HG03342 (cell line): Measurements from ENCODE around the gene SPSB4.
"Not testable (repeated sequence)": the region's sequence is repeated elsewhere in the genome, so short reads cannot be mapped to it uniquely, and the experiment has no call there.

Experiments
- ATAC-seq: cut with Tn5 transposase; IDR thresholded peaks from one replicate; pipeline ENCODE4 v1.9.1; 2021; ENCODE audit warnings: mild to moderate bottlenecking, moderate library complexity; ENCODE audit not compliant: unreplicated experiment

The SPSB4 gene

GRCh38 chr3:141114179-141114745, 63.1 kb downstream of the SPSB4 start:
- ATAC-seq, result no peak

- no peak for ATAC-seq
Observed at GRCh38 chr3:141114816-141115460, 63.8 kb downstream of the SPSB4 start.

GRCh38 chr3:141115789-141116541, 64.8 kb downstream of the SPSB4 start:
- no peak for ATAC-seq

GRCh38 chr3:141116721-141117120, 65.6 kb downstream of the SPSB4 start:
- ATAC-seq, result no peak

DNA sequence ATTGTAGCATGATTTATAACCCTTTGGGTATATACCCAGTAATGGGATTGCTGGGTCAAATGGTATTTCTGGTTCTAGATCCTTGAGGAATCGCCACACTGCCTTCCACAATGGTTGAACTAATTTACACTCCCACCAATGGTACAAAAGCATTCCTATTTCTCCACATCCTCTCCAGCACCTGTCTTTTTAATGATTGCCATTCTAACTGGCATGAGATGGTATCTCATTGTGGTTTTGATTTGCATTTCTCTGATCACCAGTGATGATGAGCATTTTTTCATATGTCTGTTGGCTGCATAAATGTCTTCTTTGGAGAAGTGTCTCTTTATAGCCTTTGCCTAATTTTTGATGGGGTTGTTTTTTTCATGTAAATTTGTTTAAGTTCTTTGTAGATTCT, 66.8 kb downstream of the SPSB4 start:
- not testable (repeated sequence) for ATAC-seq

DNA sequence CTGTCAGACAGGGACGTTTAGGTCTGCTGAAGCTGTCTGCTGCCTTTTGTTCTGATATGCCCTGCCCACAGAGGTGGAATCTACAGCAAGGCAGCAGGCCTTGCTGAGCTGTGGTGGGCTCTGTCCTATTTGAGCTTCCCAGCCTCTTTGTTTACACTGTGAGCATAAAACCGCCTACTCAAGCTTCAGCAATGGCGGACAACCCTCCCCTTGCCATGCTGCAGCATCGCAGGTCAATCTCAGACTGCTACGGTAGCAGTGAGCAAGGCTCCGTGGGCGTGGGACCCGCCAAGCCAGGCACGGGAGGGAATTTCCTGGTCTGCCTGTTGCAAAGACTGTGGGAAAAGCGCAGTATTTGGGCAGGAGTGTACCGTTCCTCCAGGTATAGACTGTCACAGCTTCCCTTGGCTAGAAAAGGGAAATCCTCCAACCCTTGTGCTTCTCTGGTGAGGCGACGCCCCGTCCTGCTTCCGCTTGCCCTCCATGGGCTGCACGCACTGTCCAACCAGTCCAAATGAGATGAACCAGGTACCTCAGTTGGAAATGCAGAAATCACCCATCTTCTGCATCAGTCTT, 71.4 kb downstream of the SPSB4 start:
- ATAC-seq, result no peak

GRCh38 chr3:141123677-141124410, 72.7 kb downstream of the SPSB4 start:
- no peak for ATAC-seq

DNA sequence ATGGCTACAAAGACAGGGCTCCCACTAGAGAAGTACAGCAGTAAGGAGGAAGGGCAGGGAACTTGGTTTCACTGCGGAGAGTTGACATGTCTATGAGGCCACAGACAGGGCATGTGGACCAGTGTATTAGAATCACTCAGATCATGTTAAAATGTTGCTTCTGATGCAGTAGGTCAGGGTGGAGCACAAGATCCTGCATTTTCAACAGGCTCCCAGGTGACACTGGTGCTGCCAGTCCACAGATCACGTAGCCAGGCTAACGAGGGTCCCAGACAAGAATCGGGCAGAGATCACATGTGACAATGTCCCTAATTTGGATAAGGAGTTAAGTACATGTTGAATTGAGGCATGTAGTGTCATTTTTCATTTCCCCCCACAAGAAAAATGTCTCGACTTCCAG, 73.6 kb downstream of the SPSB4 start:
- ATAC-seq, result no peak

- no peak for ATAC-seq
Observed at GRCh38 chr3:141125351-141125750, 74.2 kb downstream of the SPSB4 start.

GRCh38 chr3:141126661-141127343, 75.7 kb downstream of the SPSB4 start:
- ATAC-seq, result no peak

- no peak for ATAC-seq
Observed at GRCh38 chr3:141127344-141128125, 76.4 kb downstream of the SPSB4 start.

DNA sequence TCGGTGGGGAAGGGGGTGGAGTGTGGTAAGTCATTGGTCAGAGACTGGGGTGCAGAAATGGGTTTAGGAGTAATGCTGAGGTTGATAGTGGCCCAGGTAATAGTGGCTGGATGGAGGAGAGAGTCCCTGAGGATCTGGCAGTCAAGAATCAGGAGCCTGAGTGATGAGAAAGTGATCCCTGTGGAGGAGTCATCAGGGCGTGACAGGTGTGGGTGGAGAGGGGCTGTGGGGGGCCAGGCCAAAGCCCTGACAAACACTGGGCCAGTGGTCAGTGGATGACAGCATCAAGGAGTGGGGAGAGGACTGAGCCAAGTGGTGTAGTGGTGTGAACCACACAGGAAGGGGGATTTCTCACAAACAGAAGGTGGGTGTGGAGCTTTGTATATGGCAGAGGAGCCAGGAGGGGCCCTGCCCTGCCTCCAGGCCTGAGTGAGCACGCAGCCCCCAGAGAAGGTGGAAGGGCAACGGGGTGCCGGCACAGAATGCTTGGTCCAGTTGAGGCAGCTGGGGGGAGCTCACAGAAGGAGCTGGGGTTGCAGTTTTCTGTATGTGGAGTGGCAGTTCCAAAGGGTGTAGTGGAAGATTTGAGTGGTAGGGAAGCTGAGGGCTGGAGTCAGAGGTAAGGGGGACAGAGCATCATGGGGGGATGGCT, 77.1 kb downstream of the SPSB4 start:
- ATAC-seq, result no peak

- no peak for ATAC-seq
Observed at GRCh38 chr3:141129049-141129448, 77.9 kb downstream of the SPSB4 start.

- no peak for ATAC-seq
Observed at GRCh38 chr3:141129541-141130011, 78.4 kb downstream of the SPSB4 start.

- no peak for ATAC-seq
Observed at GRCh38 chr3:141143517-141143916, 92.4 kb downstream of the SPSB4 start.

DNA sequence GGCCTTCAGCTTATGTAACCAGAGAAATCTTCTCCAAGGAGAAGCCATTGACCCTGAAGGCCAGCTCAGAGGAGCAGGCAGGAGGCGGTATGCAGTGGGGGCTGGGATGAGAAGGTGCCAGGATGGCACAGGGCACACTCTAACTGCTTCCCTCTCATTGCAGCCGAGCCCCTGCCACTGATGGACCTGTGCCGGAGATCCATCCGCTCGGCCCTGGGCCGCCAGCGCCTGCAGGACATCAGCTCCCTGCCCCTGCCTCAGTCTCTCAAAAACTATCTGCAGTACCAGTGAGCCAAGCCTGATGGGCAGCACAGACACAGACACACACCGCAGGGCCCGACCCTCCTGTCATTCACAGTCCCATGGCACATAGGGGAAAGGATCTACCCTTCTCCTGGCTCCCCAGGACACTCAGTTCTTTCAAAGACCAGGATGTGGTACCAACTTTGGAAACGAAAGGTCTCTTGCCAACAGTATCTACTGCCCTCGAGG, 95.9 kb downstream of the SPSB4 start:
- ATAC-seq, result no peak

DNA sequence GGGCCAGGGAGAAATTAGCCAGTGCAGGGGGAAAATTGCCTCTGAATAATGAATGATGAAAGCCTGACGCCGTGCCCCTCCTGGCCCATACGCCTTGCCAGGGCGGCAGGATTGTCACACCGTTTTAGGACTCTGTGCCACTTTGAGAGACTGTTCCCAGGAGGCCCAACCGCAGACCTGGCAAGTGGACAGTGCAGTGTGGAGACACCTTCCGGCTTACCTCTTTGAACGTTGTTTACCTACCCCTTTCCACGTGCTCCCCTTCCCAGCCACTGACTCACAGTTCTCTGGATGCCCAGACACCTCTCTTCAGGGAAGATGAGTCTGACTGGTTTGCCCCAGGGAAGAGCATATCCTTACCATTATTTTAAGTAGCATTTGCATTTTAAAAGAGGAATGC, 96.5 kb downstream of the SPSB4 start:
- ATAC-seq, result no peak

DNA sequence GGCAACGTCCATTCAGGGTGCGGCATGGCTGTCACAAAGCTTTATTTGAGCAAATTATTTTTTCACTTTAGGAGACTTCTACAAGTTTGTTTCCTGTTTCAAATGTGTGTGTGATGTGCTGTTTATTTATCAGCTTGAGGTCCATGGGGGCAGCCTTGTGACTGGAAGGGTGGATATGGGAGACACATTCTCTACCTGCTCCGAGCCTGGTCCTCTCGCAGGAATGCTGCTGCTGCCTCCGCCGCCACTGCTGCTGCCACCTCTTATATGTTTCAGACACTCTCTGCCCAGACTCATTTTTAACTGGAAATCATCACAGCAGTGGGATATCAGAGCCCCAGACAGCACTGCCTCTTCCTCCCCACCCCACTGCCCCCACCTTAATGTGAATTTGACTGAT, 97.0 kb downstream of the SPSB4 start:
- no peak for ATAC-seq

GRCh38 chr3:141148770-141149169, 97.6 kb downstream of the SPSB4 start:
- ATAC-seq, result no peak
